Neural cell (in vitro differentiated cells): ENCODE data around the gene PTPRA.

Experiments
- SMC3 ChIP-seq: fragments of 450-650 bp; conservative IDR thresholded peaks from 2 replicates; pipeline ENCODE4 v1.6.1; 2014; ENCODE audit warnings: antibody characterized with exemption, mild to moderate bottlenecking, moderate library complexity; ENCODE audit not compliant: poor library complexity
- TAF1 ChIP-seq: IDR thresholded peaks from 2 replicates; pipeline ENCODE4 v1.6.1; 2012; ENCODE audit warnings: low read depth

DNA sequence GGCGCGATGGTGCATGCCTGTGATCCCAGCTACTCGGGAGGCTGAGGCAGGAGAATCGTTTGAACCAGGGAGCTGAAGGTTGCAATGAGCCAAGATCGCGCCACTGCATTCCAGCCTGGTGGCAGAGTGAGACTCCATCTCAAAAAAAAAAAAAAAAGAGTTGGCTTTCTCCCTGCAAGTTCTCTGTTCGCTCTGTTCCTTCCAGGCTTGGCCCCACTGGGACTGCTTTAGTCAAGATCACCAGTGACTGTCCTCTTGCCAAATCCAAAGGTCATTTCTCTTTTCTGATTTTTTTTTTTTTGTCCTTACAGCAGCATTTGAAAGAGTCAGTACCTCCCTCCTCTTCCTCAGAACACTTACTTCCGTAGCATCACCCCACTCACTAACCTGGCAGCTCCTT, 159.3 kb downstream of the PTPRA start:
- no peak for TF ChIP-seq TAF1
- no peak for TF ChIP-seq SMC3
